T follicular helper cell (primary cell): ENCODE results near the gene BMAL1.
A peak's percentile ranks its signal among the peaks of the same experiment; 100 is the strongest.

Source experiments
- DNase-seq: peaks from one replicate; pipeline ENCODE4 v3.0.0-alpha.2; 2020; ENCODE audit warnings: low read depth

The BMAL1 gene

DNA sequence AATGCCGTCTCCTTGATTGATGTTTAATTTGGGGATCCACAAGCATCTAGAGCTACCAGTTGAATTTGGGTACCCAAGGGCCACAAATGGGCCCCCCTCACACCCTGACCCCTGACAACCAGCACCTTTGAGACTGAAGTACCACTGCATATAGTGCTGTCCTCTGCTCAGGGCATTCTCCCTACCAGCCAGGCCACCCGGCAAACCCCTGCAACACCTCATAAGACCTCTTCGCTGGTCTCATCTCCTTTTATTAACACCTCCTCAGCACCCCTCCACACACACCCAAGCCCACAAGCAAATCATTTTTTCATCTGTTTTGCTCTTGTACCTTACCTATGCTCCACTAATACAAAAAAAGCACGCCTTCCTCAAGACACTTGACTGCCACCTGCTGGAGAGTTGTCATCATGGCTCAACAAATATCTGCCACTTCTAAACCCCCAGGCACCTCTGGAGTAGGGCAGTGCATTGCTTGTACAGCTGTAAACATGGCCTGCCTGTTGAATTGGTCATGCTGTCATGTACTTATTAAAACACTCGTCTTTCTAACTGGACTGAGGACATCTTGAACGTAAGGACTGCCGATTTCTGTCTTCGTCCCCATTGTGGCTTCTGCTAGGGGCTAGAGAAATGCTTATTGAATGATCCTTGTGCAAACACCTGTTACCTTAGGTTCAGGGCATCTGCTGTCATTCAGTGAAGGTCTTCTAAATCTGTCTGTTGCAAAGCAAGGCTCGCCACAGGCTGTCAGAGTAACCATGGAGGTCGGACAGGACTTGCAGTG is 66.5 kb downstream of the BMAL1 start:
- DNase-seq: peak; percentile 61

DNA sequence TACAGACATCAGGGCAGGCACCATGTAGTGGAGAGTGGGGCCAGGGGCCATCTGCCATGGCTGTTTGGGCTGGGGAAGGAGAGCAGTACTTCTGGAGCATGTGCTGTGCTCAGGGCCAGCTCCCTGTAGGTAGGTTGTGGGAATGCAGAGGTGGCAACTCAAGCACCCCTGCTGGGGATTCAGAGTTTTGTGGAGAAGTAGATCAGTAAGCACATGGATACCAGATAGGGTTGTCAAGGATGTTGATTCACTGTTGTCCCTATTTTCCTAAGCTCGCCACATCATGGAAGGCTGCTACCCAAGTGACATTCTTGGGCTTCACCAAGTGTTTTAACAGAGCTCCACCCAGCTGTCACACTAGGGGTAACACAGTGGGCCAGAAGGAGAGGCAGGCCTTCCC is 67.2 kb downstream of the BMAL1 start:
- no peak for DNase-seq

- DNase-seq: no peak
Measured at GRCh38 chr11:13346470-13346869, 68.9 kb downstream of the BMAL1 start.

GRCh38 chr11:13347901-13348300 is 70.3 kb downstream of the BMAL1 start:
- DNase-seq: no peak

DNA sequence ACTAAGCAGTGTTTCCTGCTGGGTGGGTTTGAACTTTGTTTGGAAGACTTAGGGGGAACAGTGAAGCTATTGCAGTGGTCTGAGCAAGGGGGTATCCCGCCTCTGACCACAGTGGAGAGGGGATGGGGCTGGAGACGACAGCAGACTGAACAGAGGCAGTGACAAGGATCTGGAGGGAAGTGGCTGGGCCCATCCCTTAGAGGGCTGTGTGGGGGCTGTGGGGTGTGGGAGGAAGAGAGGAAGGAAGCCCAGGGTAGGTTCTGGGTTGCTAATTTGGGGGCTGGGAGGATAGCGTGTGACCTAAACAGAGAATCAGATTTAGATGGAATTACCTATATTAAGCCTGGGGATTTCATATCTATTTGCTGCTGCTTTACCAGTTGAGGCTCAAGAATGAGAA is 70.7 kb downstream of the BMAL1 start:
- DNase-seq: no peak

DNA sequence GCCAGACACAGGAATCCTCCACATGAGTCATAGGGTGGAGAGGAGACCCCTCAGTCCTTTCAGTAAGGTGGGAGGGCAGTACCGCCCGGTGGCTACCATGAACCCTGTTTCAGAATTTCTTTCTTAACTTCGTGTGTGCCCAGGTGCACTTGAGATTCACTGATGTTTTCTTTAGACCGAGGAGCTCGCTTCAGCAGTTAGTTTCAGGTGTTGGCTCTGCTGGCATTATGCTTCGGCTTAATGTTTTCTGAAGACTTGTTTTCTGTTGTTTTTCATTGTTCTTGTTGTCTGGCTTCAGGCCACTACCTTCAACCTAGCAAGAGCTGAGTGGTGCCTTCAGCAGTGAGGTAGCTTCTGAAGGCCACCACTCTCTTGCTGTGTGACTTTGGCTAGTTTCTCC is 71.5 kb downstream of the BMAL1 start:
- no peak for DNase-seq

GRCh38 chr11:13349581-13349980 is 72.0 kb downstream of the BMAL1 start:
- no peak for DNase-seq

GRCh38 chr11:13352711-13353110 is 75.1 kb downstream of the BMAL1 start:
- DNase-seq: no peak

DNA sequence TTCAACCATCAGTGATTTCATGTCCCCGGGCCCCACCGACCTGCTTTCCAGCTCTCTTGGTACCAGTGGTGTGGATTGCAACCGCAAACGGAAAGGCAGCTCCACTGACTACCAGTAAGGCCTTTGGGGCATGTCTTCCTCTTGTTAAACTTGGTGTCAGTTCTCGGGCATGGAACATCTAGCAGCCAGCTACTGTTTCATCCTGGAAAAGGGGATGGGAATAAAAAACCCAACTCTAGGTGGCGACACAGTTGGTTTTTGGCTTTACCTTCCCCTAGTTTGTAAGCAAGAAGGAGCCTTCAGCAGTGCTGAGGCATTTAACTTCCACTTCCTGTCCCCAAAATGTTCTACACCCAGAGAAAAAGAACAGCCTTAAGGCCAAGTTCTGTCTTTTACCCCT is 76.7 kb downstream of the BMAL1 start:
- DNase-seq: no peak

GRCh38 chr11:13355191-13355590 is 77.6 kb downstream of the BMAL1 start:
- DNase-seq: no peak

- no peak for DNase-seq
Measured at GRCh38 chr11:13357232-13357631, 79.6 kb downstream of the BMAL1 start.

DNA sequence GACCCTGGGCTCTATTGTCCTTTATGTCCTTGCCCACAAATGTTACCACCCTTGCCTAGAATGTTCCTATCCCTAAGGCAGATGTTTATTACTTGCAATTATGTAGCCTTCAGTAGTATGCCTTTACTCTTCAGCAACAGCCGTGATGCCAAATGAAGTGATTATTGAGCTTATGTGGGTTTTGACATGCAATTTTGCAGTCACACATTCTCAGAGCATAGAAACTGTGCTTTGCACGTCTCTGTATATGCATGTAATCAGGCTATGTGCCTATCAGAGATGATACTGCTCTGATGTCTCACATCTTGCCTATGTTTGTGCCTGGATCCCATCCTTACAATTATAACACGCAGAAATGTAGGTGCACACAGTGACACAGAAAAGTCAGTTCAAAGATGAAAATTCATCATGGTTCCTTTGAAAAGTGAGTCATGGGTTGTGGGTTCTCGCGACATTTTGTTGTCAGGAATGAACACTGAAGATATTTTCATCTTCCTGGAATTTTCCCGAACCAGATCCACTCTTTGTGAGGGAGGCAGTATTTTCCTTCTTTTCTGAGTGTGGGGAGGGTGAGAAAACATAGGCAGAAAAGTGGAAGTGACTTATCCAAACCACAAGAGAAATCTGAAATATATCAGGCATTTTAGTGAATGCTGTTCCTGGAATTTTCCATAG is 81.1 kb downstream of the BMAL1 start:
- no peak for DNase-seq

DNA sequence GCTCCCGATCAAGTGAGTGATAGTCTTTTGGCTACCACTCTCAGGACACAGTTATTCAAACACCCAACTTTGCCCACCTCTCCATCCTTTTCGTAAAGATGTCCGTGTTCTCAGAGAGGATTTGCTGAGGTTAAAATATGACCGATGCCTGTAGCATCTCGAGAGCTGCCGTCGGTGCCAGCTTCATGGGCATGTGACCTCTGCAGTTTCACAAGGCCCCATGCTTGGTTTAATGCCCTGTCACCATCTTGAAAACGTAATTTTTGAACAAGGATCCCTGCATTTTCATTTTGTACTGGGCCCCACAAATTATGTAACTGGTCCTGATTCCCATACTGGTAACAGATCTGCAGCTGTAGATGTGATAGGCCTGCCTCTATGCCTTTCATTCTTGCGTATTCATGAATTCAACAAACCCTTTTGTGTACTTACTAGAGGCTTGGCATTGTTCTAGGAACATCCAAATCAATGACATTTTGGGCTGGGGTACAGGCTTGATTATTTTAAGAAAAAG is 85.1 kb downstream of the BMAL1 start:
- no peak for DNase-seq

GRCh38 chr11:13364388-13364787 is 86.8 kb downstream of the BMAL1 start:
- DNase-seq: no peak

- no peak for DNase-seq
Measured at GRCh38 chr11:13366266-13367026, 88.9 kb downstream of the BMAL1 start.

DNA sequence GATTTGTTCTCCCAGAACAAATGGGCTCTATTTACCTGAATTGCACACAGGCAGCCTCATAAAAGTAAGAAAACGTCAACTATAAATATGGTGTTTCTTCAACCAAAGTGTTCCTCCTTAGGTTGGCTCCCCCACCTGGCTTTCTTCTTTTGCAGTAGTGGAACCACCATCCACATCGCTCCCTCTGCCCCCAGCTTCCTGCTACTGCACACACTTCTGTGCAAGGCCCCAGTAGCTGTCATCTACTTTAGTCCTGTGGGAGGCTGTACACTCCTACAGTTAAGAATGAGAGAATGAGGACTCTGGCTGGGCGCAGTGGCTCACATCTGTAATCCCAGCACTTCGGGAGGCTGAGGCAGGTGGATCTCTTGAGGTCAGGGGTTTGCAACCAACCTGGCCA is 89.5 kb downstream of the BMAL1 start:
- no peak for DNase-seq

DNA sequence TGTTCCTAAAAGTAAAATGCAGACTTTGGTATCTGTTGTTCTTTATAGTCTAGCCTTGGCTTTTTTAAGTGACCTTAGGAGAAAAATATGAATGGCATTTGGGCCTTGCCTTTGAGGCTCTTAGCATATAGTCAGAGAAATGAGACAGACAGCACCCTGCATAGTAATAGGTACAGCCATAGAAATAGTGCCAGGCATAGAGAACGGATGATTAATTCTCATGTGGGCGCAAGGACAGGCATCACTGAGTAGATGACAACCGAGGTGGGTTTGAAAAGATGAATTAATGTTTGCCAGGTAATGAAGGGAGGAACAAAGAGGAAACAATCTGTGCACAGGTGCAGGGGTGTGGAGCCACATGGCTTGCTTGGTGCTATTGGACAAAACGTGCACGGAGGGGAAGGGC is 90.5 kb downstream of the BMAL1 start:
- DNase-seq: no peak

DNA sequence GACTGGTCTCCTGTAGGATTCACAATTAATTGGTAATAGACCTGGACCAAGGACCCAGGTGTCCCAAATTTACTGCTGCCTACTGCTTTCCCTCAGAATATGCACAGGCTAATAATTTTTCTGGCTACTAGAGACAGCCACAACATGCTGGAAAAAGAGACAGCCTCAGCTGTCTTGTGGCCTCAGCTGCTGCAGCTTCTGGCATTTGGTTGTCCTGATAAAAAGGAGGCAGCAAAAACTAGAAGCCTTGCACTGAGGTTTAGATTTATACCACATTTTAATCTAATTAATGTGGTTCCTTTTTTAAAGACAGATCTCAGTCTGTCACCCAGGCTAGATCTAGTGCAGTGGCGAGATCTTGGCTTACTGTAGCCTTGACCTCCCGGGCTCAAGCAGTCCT is 95.6 kb downstream of the BMAL1 start:
- no peak for DNase-seq

GRCh38 chr11:13375798-13376197 is 98.2 kb downstream of the BMAL1 start:
- DNase-seq: no peak

DNA sequence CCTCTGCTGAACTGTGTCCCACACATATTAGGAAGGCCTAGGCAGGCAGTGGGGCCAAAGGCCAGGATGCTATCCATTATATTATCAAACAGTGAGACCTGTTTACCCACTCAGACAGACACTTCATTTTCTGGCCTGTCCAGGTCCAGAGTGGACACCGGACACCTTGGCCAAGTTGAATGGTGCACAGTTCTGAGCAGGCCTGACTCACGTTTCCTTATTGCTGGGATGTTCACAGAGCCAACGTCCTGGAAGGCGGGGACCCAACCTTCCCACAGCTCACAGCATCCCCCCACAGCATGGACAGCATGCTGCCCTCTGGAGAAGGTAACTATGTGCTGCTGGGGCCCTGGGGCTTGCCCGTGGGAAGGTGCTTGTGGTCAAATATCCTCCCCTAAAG is 98.8 kb downstream of the BMAL1 start:
- DNase-seq: no peak

- DNase-seq: no peak
Measured at GRCh38 chr11:13376838-13377237, 99.2 kb downstream of the BMAL1 start.

- DNase-seq: no peak
Measured at GRCh38 chr11:13378316-13378715, 100.7 kb downstream of the BMAL1 start.

DNA sequence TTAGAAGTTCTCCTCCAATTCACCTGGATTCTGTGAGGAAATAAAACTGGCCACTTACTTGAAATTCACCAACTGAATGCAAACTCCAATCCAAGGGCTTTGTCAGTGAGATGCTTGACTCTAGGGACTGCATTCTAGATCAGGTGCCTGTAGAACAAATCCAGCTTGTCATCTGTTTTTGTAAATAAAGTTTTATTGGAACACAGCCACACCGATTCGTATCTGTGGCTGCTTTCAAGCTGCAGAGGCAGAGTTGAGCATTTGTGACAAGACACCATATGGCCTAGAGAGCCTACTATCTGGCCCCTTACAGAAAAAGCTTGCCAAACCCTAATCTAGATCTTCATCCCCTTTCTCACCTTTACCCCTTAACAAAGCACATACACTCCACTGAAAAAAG is 103.1 kb downstream of the BMAL1 start:
- no peak for DNase-seq
